Measurements from ENCODE around the gene PTGFR. TPM values are rescaled to one million over a fixed set of nuclear protein-coding genes. Genes with fewer than 3 reads are reported as not detected.

Gene PTGFR
- total RNA-seq, 4 donors from 2014 or later: 1.8 to 14.9 (median 5.1) TPM

DNA sequence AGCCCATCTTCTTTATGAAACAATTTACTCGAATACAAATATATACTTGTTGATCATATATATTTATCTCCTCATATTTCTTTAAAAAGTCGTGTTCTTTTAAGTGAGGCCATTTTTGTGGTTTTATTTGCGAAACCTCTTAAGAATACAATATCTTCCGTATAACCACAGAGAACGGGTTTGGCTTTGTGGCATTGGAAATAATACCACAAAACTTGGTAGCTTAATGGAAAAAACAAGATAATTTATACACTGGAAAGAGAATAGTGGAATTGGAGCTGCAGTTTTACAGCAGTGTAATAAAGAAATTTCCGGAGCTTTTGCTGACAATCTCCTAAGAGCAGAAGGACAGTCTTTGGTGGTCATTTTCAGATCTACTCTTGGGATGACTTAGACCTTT lies 29.4 kb downstream of the PTGFR start:
- TF ChIP-seq CTCF (IDR thresholded peaks at IDR 0.05) (no peak), POLR2A (IDR thresholded peaks at IDR 0.05) (no peak)
- H3K4me3 ChIP-seq (ENCODE audit: low read depth, poor library complexity, severe bottlenecking): no peak overlapping the region
- intact Hi-C loops (cut with DNase I; ENCODE audit: low total_unique reads): no loop called here
- DNase-seq (ENCODE audit: low spot score in 2 of 2): no peak
- 73 to 87% methylated on average over 6 of the region's 6 CpGs for WGBS, 2 donors

GRCh38 chr1:78520843-78521242 lies 30.1 kb downstream of the PTGFR start:
- H3K4me3 ChIP-seq (ENCODE audit: low read depth, poor library complexity, severe bottlenecking): no peak overlapping the region
- no peak for TF ChIP-seq CTCF (IDR thresholded peaks at IDR 0.05)
- TF ChIP-seq POLR2A (IDR thresholded peaks at IDR 0.05): no peak
- 65 to 76% methylated on average over 3 of the region's 3 CpGs for WGBS, 2 donors
- DNase-seq (ENCODE audit: low spot score in 2 of 2): no peak
- intact Hi-C loops (cut with DNase I; ENCODE audit: low total_unique reads): no loop called here

DNA sequence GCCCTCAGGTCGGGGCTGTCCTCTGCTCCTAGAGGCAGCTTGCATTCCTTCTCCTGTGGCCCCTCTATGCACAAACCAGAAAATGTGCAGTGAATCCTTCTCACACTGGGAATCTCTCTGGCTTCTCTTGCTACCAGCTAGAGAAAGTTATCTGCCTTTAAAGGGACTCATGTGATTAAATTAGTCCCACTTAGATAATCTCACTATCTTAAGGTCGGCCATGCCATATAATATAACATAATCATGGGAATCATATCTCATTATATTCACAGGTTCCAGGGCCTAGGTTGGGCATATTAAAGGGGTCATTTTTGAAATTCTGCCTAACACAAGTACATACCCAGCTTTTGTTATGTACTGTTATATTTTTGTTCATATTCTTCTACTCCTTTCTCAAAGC lies 31.4 kb downstream of the PTGFR start:
- DNase-seq (ENCODE audit: low spot score in 2 of 2): no peak
- no peak for TF ChIP-seq CTCF (IDR thresholded peaks at IDR 0.05)
- WGBS, 2 donors: 64 to 73% methylated on average over 2 of the region's 2 CpGs
- intact Hi-C loops (cut with DNase I; ENCODE audit: low total_unique reads): no loop called here
- H3K4me3 ChIP-seq (ENCODE audit: low read depth, poor library complexity, severe bottlenecking): no peak overlapping the region

DNA sequence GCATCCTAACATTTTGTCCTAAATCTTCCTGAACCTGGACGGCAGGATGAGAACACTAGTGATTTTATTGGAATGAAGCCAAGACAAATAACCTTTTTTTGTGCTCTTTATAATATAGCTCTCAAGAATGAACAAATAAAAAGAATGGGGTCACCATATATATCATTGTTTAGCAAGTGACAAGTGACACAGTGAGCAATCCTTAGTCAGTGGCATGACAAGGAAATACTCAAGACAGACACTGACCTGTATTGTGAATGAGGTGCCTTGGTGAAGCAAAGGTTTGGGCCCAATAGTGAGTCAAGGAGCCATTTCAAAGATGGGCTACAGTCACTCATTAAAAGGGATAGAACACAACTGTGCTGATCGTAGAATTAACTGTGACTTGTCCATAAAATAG lies 35.7 kb downstream of the PTGFR start:
- DNase-seq (ENCODE audit: low spot score in 2 of 2): no peak
- no peak overlapping the region for H3K4me3 ChIP-seq (ENCODE audit: low read depth, poor library complexity, severe bottlenecking)
- TF ChIP-seq POLR2A (IDR thresholded peaks at IDR 0.05) (no peak), CTCF (IDR thresholded peaks at IDR 0.05) (no peak)
- WGBS, 2 donors: 53 to 63% methylated on average over 2 of the region's 2 CpGs
- intact Hi-C loops (cut with DNase I; ENCODE audit: low total_unique reads): no loop called here

GRCh38 chr1:78527706-78528105 lies 36.9 kb downstream of the PTGFR start:
- no peak for DNase-seq (ENCODE audit: low spot score in 2 of 2)
- 96% methylated on average over 2 of the region's 2 CpGs for WGBS, 2 donors
- TF ChIP-seq CTCF (IDR thresholded peaks at IDR 0.05) (no peak), POLR2A (IDR thresholded peaks at IDR 0.05) (no peak)
- intact Hi-C loops (cut with DNase I; ENCODE audit: low total_unique reads): no loop called here
- H3K4me3 ChIP-seq (ENCODE audit: low read depth, poor library complexity, severe bottlenecking): no peak overlapping the region

GRCh38 chr1:78533527-78533926 lies 42.8 kb downstream of the PTGFR start:
- 85 to 90% methylated on average over 4 of the region's 4 CpGs for WGBS, 2 donors
- intact Hi-C loops (cut with DNase I; ENCODE audit: low total_unique reads): no loop called here
- H3K4me3 ChIP-seq (ENCODE audit: low read depth, poor library complexity, severe bottlenecking): no peak overlapping the region
- TF ChIP-seq POLR2A (IDR thresholded peaks at IDR 0.05) (no peak), CTCF (IDR thresholded peaks at IDR 0.05) (no peak)
- no peak for DNase-seq (ENCODE audit: low spot score in 2 of 2)

Measured in lower leg skin (tissue), 4 donors.